ENCODE measurements around the gene OR1K1. TPM values are rescaled to one million over a fixed set of nuclear protein-coding genes. Genes with fewer than 3 reads are reported as not detected.

The OR1K1 gene
- total and polyA plus RNA-seq, 9 of the 15 experiments (the other 6 are each of a cell fraction or from before 2014, with no cell fraction given): not detected

DNA sequence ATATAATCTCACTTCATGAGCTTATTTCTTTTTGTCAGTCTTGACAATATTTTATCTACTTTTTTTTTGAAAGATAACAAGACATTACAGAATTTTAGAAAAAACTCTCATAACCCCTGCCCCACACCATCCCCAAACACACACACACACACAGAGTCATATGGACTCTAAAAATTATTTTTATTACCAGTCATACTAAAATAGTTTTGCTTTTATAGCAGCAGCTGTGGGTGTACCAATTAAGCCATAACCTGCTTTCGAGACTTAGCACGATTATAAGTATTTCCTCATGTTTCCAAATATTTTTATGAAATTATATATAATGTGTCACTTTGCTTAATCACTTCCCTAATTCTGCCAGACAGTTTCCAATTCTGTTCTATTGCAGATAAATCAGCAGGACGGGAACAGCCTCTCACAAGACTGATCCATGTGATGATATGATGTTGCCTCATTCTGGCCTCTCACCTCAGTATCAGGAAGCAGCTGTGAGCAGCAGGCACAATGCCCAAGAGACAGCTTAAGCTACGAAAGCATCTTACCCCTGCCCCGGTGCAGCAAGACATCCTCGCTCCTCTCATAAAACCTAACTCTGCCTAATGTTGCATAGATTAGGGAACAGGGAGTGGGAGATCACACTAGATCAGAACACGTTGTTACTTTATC lies 21.5 kb downstream of the OR1K1 start (continued):
- TF ChIP-seq, protein P1, sequence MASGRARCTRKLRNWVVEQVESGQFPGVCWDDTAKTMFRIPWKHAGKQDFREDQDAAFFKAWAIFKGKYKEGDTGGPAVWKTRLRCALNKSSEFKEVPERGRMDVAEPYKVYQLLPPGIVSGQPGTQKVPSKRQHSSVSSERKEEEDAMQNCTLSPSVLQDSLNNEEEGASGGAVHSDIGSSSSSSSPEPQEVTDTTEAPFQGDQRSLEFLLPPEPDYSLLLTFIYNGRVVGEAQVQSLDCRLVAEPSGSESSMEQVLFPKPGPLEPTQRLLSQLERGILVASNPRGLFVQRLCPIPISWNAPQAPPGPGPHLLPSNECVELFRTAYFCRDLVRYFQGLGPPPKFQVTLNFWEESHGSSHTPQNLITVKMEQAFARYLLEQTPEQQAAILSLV (tag; IDR thresholded peaks at IDR 0.05): no peak
- TF ChIP-seq ZC3H11A (IDR thresholded peaks at IDR 0.05; ENCODE audit: low read depth, low read length): no peak
- TF ChIP-seq PHF8 (IDR thresholded peaks at IDR 0.05; ENCODE audit: borderline replicate concordance, low read length): no peak
- TF ChIP-seq STAT5A (IDR thresholded peaks at IDR 0.05; ENCODE audit: borderline replicate concordance, low read length): peak; percentile 39; the same call in 1 of the 2 replicates
- TF ChIP-seq ELF4 (CRISPR knock-in tag; IDR thresholded peaks at IDR 0.05): no peak
- TF ChIP-seq, protein P2, sequence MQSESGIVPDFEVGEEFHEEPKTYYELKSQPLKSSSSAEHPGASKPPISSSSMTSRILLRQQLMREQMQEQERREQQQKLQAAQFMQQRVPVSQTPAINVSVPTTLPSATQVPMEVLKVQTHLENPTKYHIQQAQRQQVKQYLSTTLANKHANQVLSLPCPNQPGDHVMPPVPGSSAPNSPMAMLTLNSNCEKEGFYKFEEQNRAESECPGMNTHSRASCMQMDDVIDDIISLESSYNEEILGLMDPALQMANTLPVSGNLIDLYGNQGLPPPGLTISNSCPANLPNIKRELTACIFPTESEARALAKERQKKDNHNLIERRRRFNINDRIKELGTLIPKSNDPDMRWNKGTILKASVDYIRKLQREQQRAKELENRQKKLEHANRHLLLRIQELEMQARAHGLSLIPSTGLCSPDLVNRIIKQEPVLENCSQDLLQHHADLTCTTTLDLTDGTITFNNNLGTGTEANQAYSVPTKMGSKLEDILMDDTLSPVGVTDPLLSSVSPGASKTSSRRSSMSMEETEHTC (IDR thresholded peaks at IDR 0.05): peak; percentile 77
- TF ChIP-seq, protein P3, sequence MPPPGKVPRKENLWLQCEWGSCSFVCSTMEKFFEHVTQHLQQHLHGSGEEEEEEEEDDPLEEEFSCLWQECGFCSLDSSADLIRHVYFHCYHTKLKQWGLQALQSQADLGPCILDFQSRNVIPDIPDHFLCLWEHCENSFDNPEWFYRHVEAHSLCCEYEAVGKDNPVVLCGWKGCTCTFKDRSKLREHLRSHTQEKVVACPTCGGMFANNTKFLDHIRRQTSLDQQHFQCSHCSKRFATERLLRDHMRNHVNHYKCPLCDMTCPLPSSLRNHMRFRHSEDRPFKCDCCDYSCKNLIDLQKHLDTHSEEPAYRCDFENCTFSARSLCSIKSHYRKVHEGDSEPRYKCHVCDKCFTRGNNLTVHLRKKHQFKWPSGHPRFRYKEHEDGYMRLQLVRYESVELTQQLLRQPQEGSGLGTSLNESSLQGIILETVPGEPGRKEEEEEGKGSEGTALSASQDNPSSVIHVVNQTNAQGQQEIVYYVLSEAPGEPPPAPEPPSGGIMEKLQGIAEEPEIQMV (tag; conservative IDR thresholded peaks at IDR 0.05; ENCODE audit: low read depth): no peak
- 0 out of 2 replicates have a peak, but pooled peaks have one; percentile 46 for TF ChIP-seq SMAD3 (CRISPR knock-in tag; conservative IDR thresholded peaks at IDR 0.05)
- TF ChIP-seq ESRRA (IDR thresholded peaks at IDR 0.05; ENCODE audit: borderline replicate concordance, low read depth): no peak
- peak; percentile 71 for TF ChIP-seq CXXC5 (CRISPR knock-in tag; IDR thresholded peaks at IDR 0.05)
- no peak for TF ChIP-seq LEF1 (IDR thresholded peaks at IDR 0.05)
- no peak for TF ChIP-seq GABPA (tag; conservative IDR thresholded peaks at IDR 0.05; ENCODE audit: low read depth)
- TF ChIP-seq, protein P4, sequence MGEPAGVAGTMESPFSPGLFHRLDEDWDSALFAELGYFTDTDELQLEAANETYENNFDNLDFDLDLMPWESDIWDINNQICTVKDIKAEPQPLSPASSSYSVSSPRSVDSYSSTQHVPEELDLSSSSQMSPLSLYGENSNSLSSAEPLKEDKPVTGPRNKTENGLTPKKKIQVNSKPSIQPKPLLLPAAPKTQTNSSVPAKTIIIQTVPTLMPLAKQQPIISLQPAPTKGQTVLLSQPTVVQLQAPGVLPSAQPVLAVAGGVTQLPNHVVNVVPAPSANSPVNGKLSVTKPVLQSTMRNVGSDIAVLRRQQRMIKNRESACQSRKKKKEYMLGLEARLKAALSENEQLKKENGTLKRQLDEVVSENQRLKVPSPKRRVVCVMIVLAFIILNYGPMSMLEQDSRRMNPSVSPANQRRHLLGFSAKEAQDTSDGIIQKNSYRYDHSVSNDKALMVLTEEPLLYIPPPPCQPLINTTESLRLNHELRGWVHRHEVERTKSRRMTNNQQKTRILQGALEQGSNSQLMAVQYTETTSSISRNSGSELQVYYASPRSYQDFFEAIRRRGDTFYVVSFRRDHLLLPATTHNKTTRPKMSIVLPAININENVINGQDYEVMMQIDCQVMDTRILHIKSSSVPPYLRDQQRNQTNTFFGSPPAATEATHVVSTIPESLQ (CRISPR knock-in tag; IDR thresholded peaks at IDR 0.05): no peak
- no peak for TF ChIP-seq YBX1 (IDR thresholded peaks at IDR 0.05)
- TF ChIP-seq SMARCA5 (IDR thresholded peaks at IDR 0.05): no peak
- peak; percentile 55; the same call in 1 of the 2 replicates for TF ChIP-seq SPI1 (IDR thresholded peaks at IDR 0.05; ENCODE audit: borderline replicate concordance, low read depth, low read length)
- no peak for TF ChIP-seq PHB (CRISPR knock-in tag; IDR thresholded peaks at IDR 0.05)
- TF ChIP-seq ZFP1 (CRISPR knock-in tag; IDR thresholded peaks at IDR 0.05): no peak
- no peak for TF ChIP-seq NFATC3 (IDR thresholded peaks at IDR 0.05)
- no peak for TF ChIP-seq ZNF41 (CRISPR knock-in tag; conservative IDR thresholded peaks at IDR 0.05)
- TF ChIP-seq POLR2AphosphoS5 (IDR thresholded peaks at IDR 0.05; ENCODE audit: control insufficient read depth, insufficient read depth, low read depth, low read length): peak; percentile 48; the same call in 1 of the 2 replicates
- 0 out of 2 replicates have a peak, but pooled peaks have one; percentile 29 for TF ChIP-seq ZNF197 (CRISPR knock-in tag; IDR thresholded peaks at IDR 0.05; ENCODE audit: low read depth)
